Thyroid gland (tissue), 4 donors: ENCODE data around the gene EGFR. TPM values are rescaled to one million over a fixed set of nuclear protein-coding genes. Genes with fewer than 3 reads are reported as not detected.

Source experiments
- DNase-seq, 2 donors: peaks; one replicate each; pipeline ENCODE4 v3.0.0-alpha.2; 2019
- H3K27ac ChIP-seq, 3 donors: fragments of 200-600 bp; sonication (generic); 1 replicate in 2 of 3; 2 replicates in 1 of 3; pipeline ENCODE4 v1.5.1; 2016 to 2019; ENCODE audit warnings: mild to moderate bottlenecking in 1 of 3, moderate library complexity in 1 of 3
- H3K27me3 ChIP-seq: fragments of 200-600 bp; sonication (generic); one replicate; pipeline ENCODE4 v1.5.1; 2019
- H3K36me3 ChIP-seq, 2 donors: fragments of 200-600 bp; sonication (generic); one replicate each; pipeline ENCODE4 v1.5.1; 2016 to 2019
- H3K4me1 ChIP-seq, 2 donors: fragments of 200-600 bp; sonication (generic); one replicate each; pipeline ENCODE4 v1.5.1; 2017 to 2019
- H3K4me3 ChIP-seq, 3 donors: fragments of 200-600 bp; sonication (generic); replicated peaks in 1 of 3; 1 replicate in 2 of 3; 2 replicates in 1 of 3; pipeline ENCODE4 v1.5.1; 2016; ENCODE audit warnings: mild to moderate bottlenecking in 1 of 3
- H3K9me3 ChIP-seq: fragments of 200-600 bp; sonication (generic); one replicate; pipeline ENCODE4 v1.5.1; 2017
- CTCF ChIP-seq, 6 experiments: fragments of 200-600 bp in 3 of 6; fragments of 450-650 bp in 3 of 6; sonication (generic) in 3 of 6; IDR thresholded peaks; one replicate each; pipeline ENCODE4 v1.5.1; 2016 to 2019; ENCODE audit warnings: antibody characterized with exemption in 6 of 6, mild to moderate bottlenecking in 2 of 6, inconsistent platforms in 1 of 6, moderate library complexity in 1 of 6
- POLR2A ChIP-seq, 2 donors: fragments of 450-650 bp; IDR thresholded peaks; one replicate each; pipeline ENCODE4 v1.6.1; 2017; ENCODE audit warnings: antibody characterized with exemption in 2 of 2, mild to moderate bottlenecking in 2 of 2, moderate library complexity in 1 of 2
- WGBS, 2 donors: methylation state at CpG; one replicate each; pipeline ENCODE4 v1.1.5; 2017; 5-methylcytosine and 5-hydroxymethylcytosine counted together
- intact Hi-C: fragments of 100-400 bp; cut with DNase I; formaldehyde crosslinking; loops from one replicate; pipeline ENCODE4 v1.15.1; 2023
- total RNA-seq, 4 donors: library from RNA; depleted of rRNA; stranded (reverse); fragments of >200 nt; gene quantifications; one replicate each; pipeline ENCODE4 v1.2.3, GENCODE V29; 2016

The EGFR gene
- total RNA-seq, 4 donors from 2014 or later, result 57.5 to 96.2 (median 84.7) TPM

GRCh38 chr7:55240418-55241142 lies 221.8 kb downstream of the EGFR start:
- TF ChIP-seq CTCF (IDR thresholded peaks at IDR 0.05) (no peak), POLR2A (IDR thresholded peaks at IDR 0.05) (no peak)
- Histone ChIP-seq H3K36me3 (no peaks in the 10 kb centered on the region), H3K9me3 (no peaks in the 10 kb centered on the region), H3K4me3 (no peak overlapping the region), H3K27me3 (no peaks in the 10 kb centered on the region), H3K27ac (no peak overlapping the region), H3K4me1 (peaks cover 15 to 17% of the 10 kb centered on the region in 2 donors)
- no peak for DNase-seq
- 92 to 94% methylated on average over 14 to 16 of the region's 16 CpGs for WGBS, 2 donors
- intact Hi-C loops, result no loop called here

- no peak for DNase-seq
- Histone ChIP-seq H3K27me3 (no peaks in the 10 kb centered on the region), H3K4me3 (no peak overlapping the region), H3K9me3 (no peaks in the 10 kb centered on the region), H3K27ac (no peak overlapping the region), H3K36me3 (no peaks in the 10 kb centered on the region), H3K4me1 (peaks cover 17 to 18% of the 10 kb centered on the region in 2 donors)
- intact Hi-C loops, result no loop called here
- no peak for TF ChIP-seq CTCF (IDR thresholded peaks at IDR 0.05)
- TF ChIP-seq POLR2A (IDR thresholded peaks at IDR 0.05), result no peak
- 87 to 89% methylated on average over 6 of the region's 6 CpGs for WGBS, 2 donors
Observed at GRCh38 chr7:55241958-55242357, 223.1 kb downstream of the EGFR start.

GRCh38 chr7:55242613-55243012 lies 223.8 kb downstream of the EGFR start:
- Histone ChIP-seq H3K9me3 (no peaks in the 10 kb centered on the region), H3K4me1 (peaks cover 10 to 18% of the 10 kb centered on the region in 2 donors), H3K27ac (no peak overlapping the region), H3K4me3 (no peak overlapping the region), H3K27me3 (no peaks in the 10 kb centered on the region), H3K36me3 (no peaks in the 10 kb centered on the region)
- 72 to 76% methylated on average over 2 of the region's 2 CpGs for WGBS, 2 donors
- TF ChIP-seq POLR2A (IDR thresholded peaks at IDR 0.05), result no peak
- no peak for TF ChIP-seq CTCF (IDR thresholded peaks at IDR 0.05)
- intact Hi-C loops, result no loop called here
- no peak for DNase-seq

- Histone ChIP-seq H3K27ac (peak overlapping the region in 1 of 3 donors; percentile 70), H3K27me3 (no peaks in the 10 kb centered on the region), H3K4me1 (peaks cover 12 to 26% of the 10 kb centered on the region in 2 donors), H3K9me3 (no peaks in the 10 kb centered on the region), H3K36me3 (no peaks in the 10 kb centered on the region), H3K4me3 (no peak overlapping the region)
- no peak for DNase-seq
- intact Hi-C loops, result no loop called here
- WGBS, 2 donors, result 96 to 97% methylated on average over 13 of the region's 13 CpGs
- TF ChIP-seq CTCF (IDR thresholded peaks at IDR 0.05) (no peak), POLR2A (IDR thresholded peaks at IDR 0.05) (no peak)
Observed at GRCh38 chr7:55244006-55244745, 225.4 kb downstream of the EGFR start.

GRCh38 chr7:55245271-55245723 lies 226.5 kb downstream of the EGFR start:
- peak; percentile 76 to 88 for DNase-seq
- no peak overlapping the region for H3K4me3 ChIP-seq
- no peaks in the 10 kb centered on the region for H3K27me3 ChIP-seq
- intact Hi-C loops, result no loop called here
- no peaks in the 10 kb centered on the region for H3K36me3 ChIP-seq
- H3K9me3 ChIP-seq, result no peaks in the 10 kb centered on the region
- peaks cover 17 to 33% of the 10 kb centered on the region in 2 donors for H3K4me1 ChIP-seq
- peak overlapping the region; percentile 52 to 70 (median 59) for H3K27ac ChIP-seq
- no peak for TF ChIP-seq POLR2A (IDR thresholded peaks at IDR 0.05)
- no peak for TF ChIP-seq CTCF (IDR thresholded peaks at IDR 0.05)
- WGBS, 2 donors, result 38 to 50% methylated on average over 8 to 11 of the region's 11 CpGs
